Activated CD8-positive, alpha-beta T cell treated with anti-CD3 and anti-CD28 coated beads, Interleukin-2, amount 10 ng/mL, durations not matched to agents 7 days and 5 days (primary cell): ENCODE results near the gene TMEM134. TPM values are rescaled to one million over a fixed set of nuclear protein-coding genes. Genes with fewer than 3 reads are reported as not detected.
"Not testable (repeated sequence)": the region's sequence is repeated elsewhere in the genome, so short reads cannot be mapped to it uniquely, and the experiment has no call there.

Source experiments
- ATAC-seq: fragments of 150-1000 bp; cut with Tn5 transposase; one replicate; pipeline ENCODE4 v1.10.0; 2021; ENCODE audit warnings: moderate library complexity
- CTCF ChIA-PET: fragments of 350-600 bp; sonication (Branson Sonifier 250); formaldehyde crosslinking; loops from one replicate; lab custom pipeline; 2021; ENCODE audit warnings: antibody characterized with exemption; lab: Charles Lee
- POLR2A ChIA-PET: fragments of 350-600 bp; sonication (Branson Sonifier 250); formaldehyde crosslinking; loops from one replicate; lab custom pipeline; 2021; ENCODE audit warnings: antibody characterized with exemption; lab: Charles Lee
- DNase-seq: peaks from one replicate; pipeline ENCODE4 v3.0.0-alpha.2; 2020
- H3K27ac Mint-ChIP-seq: one replicate; pipeline ENCODE4 v1.8.0; 2021; ENCODE audit warnings: mild to moderate bottlenecking, mixed read lengths
- H3K27me3 Mint-ChIP-seq: one replicate; pipeline ENCODE4 v1.8.0; 2021; ENCODE audit warnings: low read depth, mixed read lengths
- H3K36me3 Mint-ChIP-seq: one replicate; pipeline ENCODE4 v1.8.0; 2021; ENCODE audit warnings: low read depth, mixed read lengths
- H3K4me1 Mint-ChIP-seq: one replicate; pipeline ENCODE4 v1.8.0; 2021; ENCODE audit warnings: low read depth, mixed read lengths
- H3K4me3 Mint-ChIP-seq: one replicate; pipeline ENCODE4 v1.8.0; 2021; ENCODE audit warnings: mild to moderate bottlenecking, mixed read lengths
- H3K9me3 Mint-ChIP-seq: one replicate; pipeline ENCODE4 v1.8.0; 2022; ENCODE audit warnings: mixed read lengths; ENCODE audit not compliant: insufficient read depth
- total RNA-seq, 2 experiments: library from RNA; stranded (reverse); gene quantifications; one replicate each; pipeline ENCODE4 v1.2.3, GENCODE V29; 2021

TMEM134 gene, protein sequence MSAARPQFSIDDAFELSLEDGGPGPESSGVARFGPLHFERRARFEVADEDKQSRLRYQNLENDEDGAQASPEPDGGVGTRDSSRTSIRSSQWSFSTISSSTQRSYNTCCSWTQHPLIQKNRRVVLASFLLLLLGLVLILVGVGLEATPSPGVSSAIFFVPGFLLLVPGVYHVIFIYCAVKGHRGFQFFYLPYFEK
- 10 to 100 TPM; 39.6 to 42.5 TPM for total RNA-seq

DNA sequence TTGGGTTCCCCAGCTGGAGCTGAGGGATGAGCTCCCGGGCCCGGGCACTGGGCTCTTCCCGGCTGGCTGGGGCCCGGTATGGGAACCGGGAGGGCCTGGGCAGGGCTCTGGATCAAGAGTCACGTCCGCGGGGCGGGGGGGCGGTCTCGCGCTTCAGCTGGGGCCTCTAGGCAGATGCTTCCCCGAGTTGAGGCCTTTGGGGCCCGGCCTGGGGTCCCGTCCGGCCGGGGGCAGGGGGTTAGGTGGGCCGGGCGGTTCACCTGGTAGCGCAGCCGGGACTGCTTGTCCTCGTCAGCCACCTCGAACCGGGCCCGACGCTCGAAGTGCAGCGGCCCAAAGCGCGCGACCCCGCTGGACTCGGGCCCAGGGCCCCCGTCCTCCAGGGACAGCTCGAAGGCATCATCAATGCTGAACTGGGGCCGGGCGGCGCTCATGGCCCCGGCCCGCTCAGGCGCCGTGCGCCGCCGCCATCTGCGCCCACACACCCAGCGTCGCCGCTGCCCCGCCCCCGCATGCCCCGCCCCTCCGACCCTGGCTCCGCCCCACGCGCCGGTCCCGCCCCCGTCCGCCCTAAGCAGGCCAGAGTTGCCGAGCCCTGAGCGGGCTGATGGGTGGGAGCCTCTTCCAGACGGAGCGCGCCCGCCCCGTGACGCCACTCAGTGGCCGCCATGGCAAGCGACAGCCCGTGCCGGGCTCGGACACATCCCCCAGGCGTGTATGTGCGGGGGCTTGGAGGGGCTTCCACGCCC lies at the start of gene TMEM134:
Gene TMEM134, minus strand, starts transcription at position 493 of the 749 bp plus-strand sequence. Its CDS starts 59 bp downstream, at position 434.
- no peaks in the 10 kb centered on the region for H3K9me3 Mint-ChIP-seq

DNA sequence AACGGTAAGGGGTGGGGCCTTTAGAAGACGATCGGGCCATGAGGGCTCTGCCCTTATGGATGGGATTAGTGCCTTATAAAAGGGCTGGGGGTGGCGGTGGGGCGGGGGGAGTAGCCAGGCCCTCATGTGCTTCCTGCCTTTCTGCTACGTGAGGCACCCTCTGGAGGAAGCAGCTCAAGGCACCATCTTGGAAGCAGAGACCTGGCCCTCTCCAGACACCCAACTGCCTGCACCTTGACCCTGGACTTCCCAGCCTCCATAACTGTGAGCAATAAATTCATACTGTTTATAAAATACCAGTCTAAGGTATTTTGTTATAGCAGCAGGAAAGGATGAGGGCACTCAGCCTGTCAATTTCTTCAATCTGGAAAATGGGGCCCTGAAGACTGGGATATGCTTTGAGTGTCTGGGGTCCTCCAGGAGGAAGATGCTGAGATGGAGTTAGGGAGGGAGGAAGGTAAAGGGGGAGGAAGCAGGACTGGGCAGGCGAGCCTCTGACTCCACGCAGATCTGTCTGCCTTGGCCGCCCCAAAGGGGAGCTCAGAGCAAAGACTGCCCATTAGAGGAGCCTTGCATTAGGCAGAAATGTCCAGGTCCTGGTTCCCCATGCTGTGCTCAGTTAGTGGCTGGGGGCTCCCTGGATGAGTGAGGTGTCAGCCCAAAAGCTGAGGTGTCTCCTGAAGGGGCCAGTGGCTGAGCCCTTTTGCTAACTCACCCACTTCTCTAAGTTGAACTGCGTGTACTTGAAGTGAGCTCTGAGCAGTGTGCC lies 48.9 kb upstream of the TMEM134 start:
- ATAC-seq (no peak), DNase-seq (no peak)
- H3K4me1 Mint-ChIP-seq: no peaks in the 10 kb centered on the region
- H3K36me3 Mint-ChIP-seq: no peaks in the 10 kb centered on the region
- ChIA-PET CTCF (no interaction called here), POLR2A (interaction anchor here (0.5 kb wide), 1 partner anchor 63 kb away, joined by 3 read pairs; no protein-coding TSS in a partner anchor)
- H3K4me3 Mint-ChIP-seq: no peak overlapping the region
- no peak overlapping the region for H3K27ac Mint-ChIP-seq
- peaks cover 15% of the 10 kb centered on the region for H3K27me3 Mint-ChIP-seq
- H3K9me3 Mint-ChIP-seq: no peaks in the 10 kb centered on the region

More for the DNA sequence above, at the start of gene TMEM134:
- ChIA-PET POLR2A (interaction anchor here (0.6 to 8.7 kb wide), 8 partner anchors 10 to 146 kb away, joined by 3 to 103 read pairs (median 6); partner anchors contain the start of genes AIP and PTPRCAP), CTCF (interaction anchor here (0.6 to 3.2 kb wide), 13 partner anchors 10 to 116 kb away, joined by 3 to 21 read pairs (median 4); partner anchors contain the start of genes GPR152, POLD4, PPP1CA and PTPRCAP)
- Mint-ChIP-seq H3K27me3 (no peaks in the 10 kb centered on the region), H3K36me3 (peaks cover 4% of the 10 kb centered on the region), H3K4me1 (peaks cover 38% of the 10 kb centered on the region), H3K4me3 (peak within 1 kb of the TSS; percentile 87), H3K27ac (peak within 1 kb of the TSS; percentile 83)
- peak; percentile 79 for ATAC-seq
- DNase-seq: peak; percentile 92

DNA sequence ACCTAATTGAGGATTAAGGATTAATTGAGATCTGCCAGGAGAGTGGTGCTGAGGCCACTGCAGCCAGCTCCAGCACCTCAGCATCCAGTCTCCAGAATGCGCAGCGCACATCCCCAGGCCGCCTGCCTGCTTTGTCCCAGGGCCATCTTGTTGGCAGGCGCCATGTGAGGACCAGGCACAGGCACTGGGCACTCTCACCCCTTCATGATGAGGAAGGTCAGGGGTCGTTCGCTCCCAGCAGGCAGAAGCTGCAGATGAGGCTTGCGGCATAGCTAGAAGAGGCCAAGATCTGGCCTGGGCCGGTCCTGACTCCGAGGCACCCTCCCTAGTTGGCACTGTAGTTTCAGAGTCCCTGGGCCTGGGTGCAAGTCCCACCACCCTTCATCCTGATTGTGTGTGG lies 47.8 kb upstream of the TMEM134 start:
- DNase-seq (no peak), ATAC-seq (no peak)
- no peaks in the 10 kb centered on the region for H3K36me3 Mint-ChIP-seq
- peaks cover 17% of the 10 kb centered on the region for H3K27me3 Mint-ChIP-seq
- no peak overlapping the region for H3K27ac Mint-ChIP-seq
- H3K4me1 Mint-ChIP-seq: no peaks in the 10 kb centered on the region
- ChIA-PET POLR2A (no interaction called here), CTCF (no interaction called here)
- H3K9me3 Mint-ChIP-seq: no peaks in the 10 kb centered on the region
- no peak overlapping the region for H3K4me3 Mint-ChIP-seq

DNA sequence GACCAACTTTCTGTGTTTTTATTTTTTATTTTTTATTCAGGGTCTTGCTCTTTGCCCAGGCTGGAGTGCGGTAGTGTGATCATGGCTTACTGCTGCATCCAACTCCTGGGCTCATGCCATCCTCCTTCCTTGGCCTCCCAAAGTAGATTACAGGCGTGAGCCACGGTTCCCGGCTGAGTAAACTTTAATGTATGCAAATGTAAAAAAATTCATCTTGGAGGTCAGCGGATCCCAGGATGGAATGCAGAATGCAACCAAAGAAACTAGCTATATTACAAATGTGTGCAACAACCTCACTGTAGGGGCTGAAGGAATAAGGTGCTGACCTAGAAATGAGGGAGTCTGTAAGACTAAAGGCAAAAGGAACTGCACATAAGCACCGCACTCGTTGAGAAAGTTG lies 45.1 kb upstream of the TMEM134 start:
- Mint-ChIP-seq H3K27ac (no peak overlapping the region), H3K27me3 (peaks cover 23% of the 10 kb centered on the region), H3K9me3 (no peaks in the 10 kb centered on the region), H3K36me3 (no peaks in the 10 kb centered on the region), H3K4me3 (no peak overlapping the region), H3K4me1 (peaks cover 2% of the 10 kb centered on the region)
- DNase-seq: no peak
- no peak for ATAC-seq
- POLR2A ChIA-PET: no interaction called here
- CTCF ChIA-PET: interaction anchor here (1.2 kb wide), 1 partner anchor 112 kb away, joined by 3 read pairs; the partner anchor contains the start of gene PPP1CA

DNA sequence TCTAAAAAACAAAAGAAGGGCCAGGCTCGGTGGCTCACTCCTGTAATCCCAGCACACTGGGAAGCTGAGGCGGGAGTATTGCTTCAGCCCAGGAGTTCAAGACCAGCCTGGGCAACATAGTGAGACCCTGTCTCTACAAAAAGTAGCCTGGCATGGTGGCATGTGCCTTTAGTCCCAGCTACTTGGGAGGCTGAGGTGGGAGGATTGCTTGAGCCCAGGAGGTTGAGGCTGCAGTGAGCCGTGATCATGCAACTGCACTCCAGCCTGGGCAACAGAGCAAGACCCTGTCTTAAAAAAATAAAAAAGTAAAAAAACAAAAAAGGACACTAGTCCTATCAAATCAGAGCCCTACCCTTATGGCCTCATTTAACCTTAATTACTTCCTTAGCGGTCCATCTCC lies 42.5 kb upstream of the TMEM134 start:
- H3K4me3 Mint-ChIP-seq, POLR2A ChIA-PET, H3K27ac Mint-ChIP-seq, ATAC-seq, H3K9me3 Mint-ChIP-seq, H3K36me3 Mint-ChIP-seq, DNase-seq: not testable (repeated sequence)
- Mint-ChIP-seq H3K4me1 (peaks cover 16% of the 10 kb centered on the region), H3K27me3 (peaks cover 23% of the 10 kb centered on the region)
- CTCF ChIA-PET: interaction anchor here (1.1 kb wide), 1 partner anchor 160 kb away, joined by 3 read pairs; no protein-coding TSS in a partner anchor

DNA sequence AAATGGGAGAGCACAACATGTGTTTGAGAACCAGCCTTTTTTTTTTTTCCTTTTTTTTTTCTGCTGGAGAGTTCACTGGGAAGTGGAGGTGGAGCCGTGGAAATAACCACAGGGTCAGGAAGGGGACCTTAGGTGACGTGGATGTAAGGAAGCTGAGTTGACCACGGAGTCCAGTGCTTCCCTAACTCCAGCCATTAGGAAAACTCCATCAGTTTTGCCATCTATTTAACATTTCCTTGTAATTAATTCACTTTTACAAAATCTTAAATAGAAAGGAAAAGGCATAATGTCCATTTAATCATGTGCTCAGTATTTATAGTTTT lies 40.9 kb upstream of the TMEM134 start:
- CTCF ChIA-PET: no interaction called here
- H3K36me3 Mint-ChIP-seq: peaks cover 14% of the 10 kb centered on the region
- no peaks in the 10 kb centered on the region for H3K9me3 Mint-ChIP-seq
- no peak for ATAC-seq
- H3K4me1 Mint-ChIP-seq: peaks cover 28% of the 10 kb centered on the region
- POLR2A ChIA-PET: no interaction called here
- peaks cover 17% of the 10 kb centered on the region for H3K27me3 Mint-ChIP-seq
- no peak overlapping the region for H3K4me3 Mint-ChIP-seq
- H3K27ac Mint-ChIP-seq: no peak overlapping the region
- no peak for DNase-seq

DNA sequence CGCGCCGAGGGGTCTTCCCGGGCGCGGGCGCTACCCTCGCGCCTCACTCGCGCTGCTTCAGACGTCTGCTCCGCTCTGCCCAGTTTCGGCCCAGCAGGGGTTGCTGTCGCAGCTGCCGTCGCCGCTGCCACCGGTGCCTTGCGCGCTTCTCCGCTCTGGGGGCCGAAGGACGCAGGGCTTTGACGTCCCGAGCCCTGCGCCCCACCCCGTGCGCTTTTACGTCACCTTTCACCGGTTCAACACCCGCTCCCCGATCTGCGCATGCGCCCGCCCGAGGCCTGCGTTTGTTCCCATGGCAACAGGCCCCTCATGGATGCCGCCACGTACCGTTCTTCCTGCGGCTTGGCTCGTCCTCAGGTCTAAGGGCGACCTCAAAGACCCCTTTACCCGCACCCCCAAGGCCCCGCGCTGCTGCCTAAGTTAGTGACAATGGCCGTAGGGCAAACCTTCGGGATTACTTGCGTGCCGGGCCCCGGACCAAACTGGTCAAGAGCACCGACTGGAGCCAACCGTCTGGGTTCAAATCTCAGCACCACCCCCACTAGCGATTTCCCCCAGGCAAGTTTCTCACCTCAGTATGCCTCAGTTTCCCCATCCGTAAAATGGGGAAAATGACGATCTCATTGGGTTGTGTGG lies 39.6 kb upstream of the TMEM134 start:
- POLR2A ChIA-PET: interaction anchor here (1.2 to 2.1 kb wide), 4 partner anchors 23 to 107 kb away, joined by 4 to 11 read pairs (median 8); partner anchors contain the start of genes PPP1CA and PTPRCAP
- Mint-ChIP-seq H3K36me3 (peaks cover 17% of the 10 kb centered on the region), H3K27ac (peak overlapping the region; percentile 94), H3K27me3 (peaks cover 11% of the 10 kb centered on the region), H3K4me1 (peaks cover 32% of the 10 kb centered on the region), H3K9me3 (no peaks in the 10 kb centered on the region), H3K4me3 (peak overlapping the region; percentile 89)
- CTCF ChIA-PET: interaction anchor here (1.0 to 1.2 kb wide), 3 partner anchors 72 to 107 kb away, joined by 3 to 4 read pairs (median 4); partner anchors contain the start of genes PPP1CA and PTPRCAP
- DNase-seq (peak; percentile 99), ATAC-seq (peak; percentile 40)

DNA sequence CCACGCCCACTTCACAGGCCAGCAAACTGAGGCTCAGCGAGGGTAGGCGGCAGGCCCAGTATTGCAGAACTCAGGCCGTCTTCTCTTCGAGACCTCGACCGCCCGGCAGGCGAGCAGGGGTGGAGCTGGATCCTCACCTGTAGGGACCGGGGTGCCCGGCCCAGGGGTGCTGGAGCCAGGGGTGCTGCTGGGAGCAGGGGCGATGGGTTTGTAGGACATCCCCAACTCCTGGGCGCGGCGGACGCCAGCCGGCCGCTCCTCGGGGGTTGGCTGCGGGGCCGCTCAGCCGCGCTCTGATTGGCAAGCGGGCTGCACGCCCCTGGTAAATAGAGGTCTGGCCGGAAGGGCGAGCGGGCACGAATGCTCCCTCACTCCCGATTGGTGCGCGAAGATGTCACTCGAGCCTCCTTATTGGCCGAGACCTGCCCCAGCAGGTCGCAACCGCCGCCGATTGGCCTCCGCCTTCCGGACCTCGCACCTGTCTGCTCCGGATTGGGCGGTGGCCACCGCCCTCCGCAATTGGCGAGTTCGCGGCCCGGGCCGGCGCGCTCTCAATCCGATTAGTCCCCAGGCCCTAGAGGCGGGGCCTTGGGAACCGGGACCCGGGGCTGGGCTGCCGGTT lies 38.9 kb upstream of the TMEM134 start, which contains the start of gene CDK2AP2:
Gene CDK2AP2, minus strand, starts transcription at position 299 of the 622 bp plus-strand sequence. Its CDS starts 80 bp downstream, at position 219.
- DNase-seq (peak; percentile 99), ATAC-seq (peak; percentile 83)
- H3K36me3 Mint-ChIP-seq: peaks cover 18% of the 10 kb centered on the region
- peaks cover 8% of the 10 kb centered on the region for H3K27me3 Mint-ChIP-seq
- H3K9me3 Mint-ChIP-seq: no peaks in the 10 kb centered on the region
- peak within 1 kb of the TSS; percentile 94 for H3K27ac Mint-ChIP-seq
- ChIA-PET CTCF (interaction anchor here (0.7 to 1.2 kb wide), 5 partner anchors 24 to 162 kb away, joined by 3 to 4 read pairs (median 4); partner anchors contain the start of genes PPP1CA and PTPRCAP), POLR2A (interaction anchor here (0.7 to 2.1 kb wide), 6 partner anchors 22 to 107 kb away, joined by 3 to 11 read pairs (median 6); partner anchors contain the start of genes PPP1CA and PTPRCAP)
- peaks cover 38% of the 10 kb centered on the region for H3K4me1 Mint-ChIP-seq
- H3K4me3 Mint-ChIP-seq: peak within 1 kb of the TSS; percentile 89

DNA sequence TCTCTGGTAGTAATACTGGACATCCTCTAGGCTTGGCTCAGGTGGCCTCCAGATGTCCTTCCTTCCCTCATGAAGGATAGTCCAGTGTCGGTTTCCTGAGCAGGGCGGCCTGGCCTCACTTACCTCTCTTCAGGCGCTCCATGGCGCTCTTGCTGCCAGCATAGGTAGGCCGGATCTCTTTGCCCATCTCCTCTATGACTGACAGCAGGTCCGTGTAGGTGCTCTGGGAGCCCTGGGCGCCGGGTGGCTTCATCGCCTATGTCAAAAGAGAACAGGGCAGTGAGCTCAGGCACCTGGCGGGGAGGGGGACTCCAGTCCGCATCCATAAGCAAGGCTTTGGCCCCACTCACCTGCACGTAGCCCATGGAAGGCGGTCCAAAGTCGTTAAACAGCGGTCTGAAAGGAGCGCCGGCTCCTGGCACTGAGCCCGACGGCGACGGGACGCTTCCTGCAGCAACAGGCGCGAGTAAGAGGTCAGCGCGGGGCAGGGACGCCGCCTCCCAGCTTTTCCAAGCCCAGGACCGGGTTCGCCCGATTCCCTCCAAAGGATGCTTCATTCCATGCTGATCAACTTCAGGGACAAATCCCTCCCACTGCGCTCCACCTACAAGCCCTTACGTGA lies 38.3 kb upstream of the TMEM134 start:
- H3K27ac Mint-ChIP-seq: peak overlapping the region; percentile 94
- peaks cover 40% of the 10 kb centered on the region for H3K4me1 Mint-ChIP-seq
- ChIA-PET CTCF (interaction anchor here (0.7 to 1.2 kb wide), 5 partner anchors 23 to 162 kb away, joined by 3 to 4 read pairs (median 4); partner anchors contain the start of genes PPP1CA and PTPRCAP), POLR2A (interaction anchor here (0.7 to 2.1 kb wide), 6 partner anchors 21 to 106 kb away, joined by 3 to 11 read pairs (median 6); partner anchors contain the start of genes PPP1CA and PTPRCAP)
- no peaks in the 10 kb centered on the region for H3K9me3 Mint-ChIP-seq
- peak overlapping the region; percentile 89 for H3K4me3 Mint-ChIP-seq
- peaks cover 6% of the 10 kb centered on the region for H3K27me3 Mint-ChIP-seq
- no peak for DNase-seq
- no peak for ATAC-seq
- peaks cover 24% of the 10 kb centered on the region for H3K36me3 Mint-ChIP-seq
